ENCODE measurements around the gene FAM131A.

FAM131A gene

DNA sequence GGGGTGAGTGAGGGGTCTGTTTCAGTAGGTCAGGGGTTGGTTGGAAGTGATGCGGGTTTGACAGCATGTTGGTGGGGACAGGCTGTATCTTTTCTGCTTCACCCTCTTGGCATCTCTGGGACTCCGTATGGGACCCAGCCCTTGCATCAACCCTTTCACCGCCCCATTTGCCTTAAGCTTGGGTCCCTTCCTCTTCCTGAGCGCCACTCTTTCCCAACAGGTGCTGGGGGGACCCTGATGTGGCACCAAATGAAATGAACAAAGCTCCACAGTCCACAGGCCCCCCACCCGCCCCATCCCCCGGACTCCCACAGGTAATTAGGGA is 21.9 kb upstream of the FAM131A start:
- Histone ChIP-seq H3K27me3 (no peaks in the 10 kb centered on the region), H3K36me3 (peaks cover 51% of the 10 kb centered on the region), H3K4me1 (peaks cover 19% of the 10 kb centered on the region), H3K9me3 (no peaks in the 10 kb centered on the region), H3K4me3 (ENCODE audit: low read depth, low read length) (peak overlapping the region; percentile 92)
- TF ChIP-seq, protein P1, sequence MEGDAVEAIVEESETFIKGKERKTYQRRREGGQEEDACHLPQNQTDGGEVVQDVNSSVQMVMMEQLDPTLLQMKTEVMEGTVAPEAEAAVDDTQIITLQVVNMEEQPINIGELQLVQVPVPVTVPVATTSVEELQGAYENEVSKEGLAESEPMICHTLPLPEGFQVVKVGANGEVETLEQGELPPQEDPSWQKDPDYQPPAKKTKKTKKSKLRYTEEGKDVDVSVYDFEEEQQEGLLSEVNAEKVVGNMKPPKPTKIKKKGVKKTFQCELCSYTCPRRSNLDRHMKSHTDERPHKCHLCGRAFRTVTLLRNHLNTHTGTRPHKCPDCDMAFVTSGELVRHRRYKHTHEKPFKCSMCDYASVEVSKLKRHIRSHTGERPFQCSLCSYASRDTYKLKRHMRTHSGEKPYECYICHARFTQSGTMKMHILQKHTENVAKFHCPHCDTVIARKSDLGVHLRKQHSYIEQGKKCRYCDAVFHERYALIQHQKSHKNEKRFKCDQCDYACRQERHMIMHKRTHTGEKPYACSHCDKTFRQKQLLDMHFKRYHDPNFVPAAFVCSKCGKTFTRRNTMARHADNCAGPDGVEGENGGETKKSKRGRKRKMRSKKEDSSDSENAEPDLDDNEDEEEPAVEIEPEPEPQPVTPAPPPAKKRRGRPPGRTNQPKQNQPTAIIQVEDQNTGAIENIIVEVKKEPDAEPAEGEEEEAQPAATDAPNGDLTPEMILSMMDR (IDR thresholded peaks at IDR 0.05; ENCODE audit: low read depth, low read length) = no peak
- DNase-seq = no peak

GRCh38 chr3:184315871-184316661 is 21.3 kb upstream of the FAM131A start:
- Histone ChIP-seq H3K9me3 (no peaks in the 10 kb centered on the region), H3K4me1 (peaks cover 19% of the 10 kb centered on the region), H3K27me3 (no peaks in the 10 kb centered on the region), H3K36me3 (peaks cover 57% of the 10 kb centered on the region), H3K4me3 (ENCODE audit: low read depth, low read length) (peak overlapping the region; percentile 92)
- no peak for DNase-seq
- TF ChIP-seq, protein P1 (IDR thresholded peaks at IDR 0.05; ENCODE audit: low read depth, low read length) = no peak

- H3K27me3 ChIP-seq = no peaks in the 10 kb centered on the region
- TF ChIP-seq, protein P1 (IDR thresholded peaks at IDR 0.05; ENCODE audit: low read depth, low read length) = no peak
- no peaks in the 10 kb centered on the region for H3K9me3 ChIP-seq
- peaks cover 19% of the 10 kb centered on the region for H3K4me1 ChIP-seq
- peak overlapping the region; percentile 92 for H3K4me3 ChIP-seq (ENCODE audit: low read depth, low read length)
- peaks cover 64% of the 10 kb centered on the region for H3K36me3 ChIP-seq
- no peak for DNase-seq
These were observed 20.6 kb upstream of the FAM131A start for GRCh38 chr3:184316792-184317191.

- Histone ChIP-seq H3K27me3 (no peaks in the 10 kb centered on the region), H3K4me3 (ENCODE audit: low read depth, low read length) (no peak overlapping the region; the same call in 1 of the 2 replicates), H3K36me3 (peaks cover 68% of the 10 kb centered on the region), H3K9me3 (no peaks in the 10 kb centered on the region), H3K4me1 (peaks cover 19% of the 10 kb centered on the region)
- no peak for DNase-seq
- TF ChIP-seq, protein P1 (IDR thresholded peaks at IDR 0.05; ENCODE audit: low read depth, low read length) = no peak
These were observed 20.2 kb upstream of the FAM131A start for GRCh38 chr3:184317201-184317600.

DNA sequence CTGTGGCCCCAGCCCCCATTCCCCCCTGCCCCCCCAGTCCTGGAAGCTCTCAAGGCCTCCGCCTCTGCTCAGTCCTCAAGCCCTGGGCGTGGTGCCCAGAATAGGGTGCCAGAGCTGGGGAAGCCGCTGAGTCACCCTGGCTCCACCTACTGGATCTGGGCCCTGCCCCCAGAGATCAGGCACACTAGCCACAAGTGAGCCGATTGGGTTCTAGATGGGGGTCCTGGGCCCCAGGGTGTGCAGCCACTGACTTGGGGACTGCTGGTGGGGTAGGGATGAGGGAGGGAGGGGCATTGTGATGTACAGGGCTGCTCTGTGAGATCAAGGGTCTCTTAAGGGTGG is 17.3 kb upstream of the FAM131A start:
- DNase-seq = peak; percentile 92
- Histone ChIP-seq H3K4me3 (ENCODE audit: low read depth, low read length) (no peak overlapping the region; the same call in 1 of the 2 replicates), H3K9me3 (no peaks in the 10 kb centered on the region), H3K27me3 (no peaks in the 10 kb centered on the region), H3K4me1 (peaks cover 19% of the 10 kb centered on the region), H3K36me3 (peaks cover 93% of the 10 kb centered on the region)
- TF ChIP-seq, protein P1 (IDR thresholded peaks at IDR 0.05; ENCODE audit: low read depth, low read length) = no peak

- Histone ChIP-seq H3K36me3 (peaks cover 97% of the 10 kb centered on the region), H3K4me3 (ENCODE audit: low read depth, low read length) (no peak overlapping the region), H3K9me3 (no peaks in the 10 kb centered on the region), H3K4me1 (peaks cover 15% of the 10 kb centered on the region), H3K27me3 (no peaks in the 10 kb centered on the region)
- TF ChIP-seq, protein P1 (IDR thresholded peaks at IDR 0.05; ENCODE audit: low read depth, low read length) = no peak
- no peak for DNase-seq
These were observed 15.7 kb upstream of the FAM131A start for GRCh38 chr3:184321666-184322065.

Measured in BE2C (cell line).